T-cell (primary cell): ENCODE data around the gene JPH3. TPM values are rescaled to one million over a fixed set of nuclear protein-coding genes. Genes with fewer than 3 reads are reported as not detected.
A peak's percentile ranks its signal among the peaks of the same experiment; 100 is the strongest.

Source experiments
- ATAC-seq, 4 experiments: fragments of 200-7000 bp in 3 of 4; fragments of 150-1000 bp in 1 of 4; cut with Tn5 transposase; replicated peaks in 1 of 4; 1 replicate in 3 of 4; 2 replicates in 1 of 4; pipeline ENCODE4 v1.10.0; 2021; ENCODE audit warnings: moderate library complexity in 3 of 4, mild to moderate bottlenecking in 2 of 4, moderate number of reproducible peaks in 1 of 4
- CTCF ChIA-PET, 2 donors: fragments of 300-600 bp; sonication (Branson Sonifier 250); formaldehyde crosslinking; loops; one replicate each; lab custom pipeline; 2022; ENCODE audit warnings: antibody characterized with exemption in 2 of 2; lab: Charles Lee
- POLR2A ChIA-PET, 2 donors: fragments of 300-600 bp; sonication (Branson Sonifier 250); formaldehyde crosslinking; loops; one replicate each; lab custom pipeline; 2022; ENCODE audit warnings: antibody characterized with exemption in 2 of 2; lab: Charles Lee
- DNase-seq, 35 experiments: peaks; one replicate each; pipeline versions ENCODE4 v3.0.0 to v3.0.0-alpha.2; 2013 to 2023
- H3K27ac ChIP-seq: one replicate; pipeline ENCODE4 v1.5.1; 2013; ENCODE audit warnings: low read length
- H3K27me3 ChIP-seq, 2 experiments: replicated peaks in 1 of 2; 1 replicate in 1 of 2; 2 replicates in 1 of 2; pipeline versions ENCODE4 v1.6.1 to v1.7.0; 2013; ENCODE audit warnings: low read length in 1 of 2, mixed read lengths in 1 of 2; ENCODE audit not compliant: control insufficient read depth in 2 of 2, insufficient read depth in 2 of 2; ENCODE audit errors: extremely low read depth in 1 of 2
- H3K36me3 ChIP-seq, 2 donors: 1 replicate in 1 of 2; 2 replicates in 1 of 2; pipeline versions ENCODE4 v1.6.1 to v1.7.0; 2013; ENCODE audit warnings: low read length in 1 of 2; ENCODE audit not compliant: control insufficient read depth in 2 of 2, insufficient read depth in 1 of 2; ENCODE audit errors: extremely low read depth in 1 of 2
- H3K4me1 ChIP-seq, 2 experiments: 1 replicate in 1 of 2; 2 replicates in 1 of 2; pipeline versions ENCODE4 v1.6.1 to v1.7.0; 2013; ENCODE audit warnings: low read length in 2 of 2, mixed read lengths in 1 of 2; ENCODE audit not compliant: insufficient read depth in 2 of 2, control insufficient read depth in 1 of 2; ENCODE audit errors: extremely low read depth in 1 of 2
- H3K4me3 ChIP-seq, 2 donors: 1 replicate in 1 of 2; 2 replicates in 1 of 2; pipeline versions ENCODE4 v1.5.1 to v1.7.0; 2013; ENCODE audit warnings: mild to moderate bottlenecking in 2 of 2, low read length in 1 of 2, moderate library complexity in 1 of 2; ENCODE audit not compliant: control insufficient read depth in 1 of 2; ENCODE audit errors: extremely low read depth in 1 of 2
- H3K9me3 ChIP-seq: 2 replicates; pipeline ENCODE4 v1.7.0; 2013
- H3K27ac Mint-ChIP-seq, 2 donors: one replicate each; pipeline ENCODE4 v1.8.0; 2020 to 2021; ENCODE audit warnings: mild to moderate bottlenecking in 2 of 2, mixed read lengths in 2 of 2
- H3K27me3 Mint-ChIP-seq, 2 donors: one replicate each; pipeline ENCODE4 v1.8.0; 2021 to 2022; ENCODE audit warnings: mixed read lengths in 2 of 2
- H3K36me3 Mint-ChIP-seq: one replicate; pipeline ENCODE4 v1.8.0; 2021; ENCODE audit warnings: mixed read lengths
- H3K4me1 Mint-ChIP-seq, 3 donors: one replicate each; pipeline ENCODE4 v1.8.0; 2020 to 2022; ENCODE audit warnings: mixed read lengths in 3 of 3, mild to moderate bottlenecking in 1 of 3
- H3K4me3 Mint-ChIP-seq, 3 donors: one replicate each; pipeline ENCODE4 v1.8.0; 2020 to 2022; ENCODE audit warnings: mild to moderate bottlenecking in 3 of 3, mixed read lengths in 3 of 3, moderate library complexity in 3 of 3
- H3K9me3 Mint-ChIP-seq, 3 donors: one replicate each; pipeline ENCODE4 v1.8.0; 2020 to 2022; ENCODE audit warnings: mixed read lengths in 3 of 3
- WGBS: methylation state at CpG from one replicate; pipeline ENCODE4 v1.1.5; 2013; ENCODE audit warnings: missing lambda C conversion rate; ENCODE audit not compliant: insufficient coverage; 5-methylcytosine and 5-hydroxymethylcytosine counted together
- total RNA-seq, 35 experiments: library from RNA in 6 of 35; stranded (reverse) in 6 of 35; fragments of 120-200 nt in 1 of 35; gene quantifications; one replicate each; pipeline versions ENCODE4 v1.2.1 to v1.2.4 and lab custom pipeline; 2013 to 2026

Gene JPH3
- total RNA-seq, 5 donors from 2014 or later (not counting 1 experiment from before 2014, with no cell fraction given) = not detected

DNA sequence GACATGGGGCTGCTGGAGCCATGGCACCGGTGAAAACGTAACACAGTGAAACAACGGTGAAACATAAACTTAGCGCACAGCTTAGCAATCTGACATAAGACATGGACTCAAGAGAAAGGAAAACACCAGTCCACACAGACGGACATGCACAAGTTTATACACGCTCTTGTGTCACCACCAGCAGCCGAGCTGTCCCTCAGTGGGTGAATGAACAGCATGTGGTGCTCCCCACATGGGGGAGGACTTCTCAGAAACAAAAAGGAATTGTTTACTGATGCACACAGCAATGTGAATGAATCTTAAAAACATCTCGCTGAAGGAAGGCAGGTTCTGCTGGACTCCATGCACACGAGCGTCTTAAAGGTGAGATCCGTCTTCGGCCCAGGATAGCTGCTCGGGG is 129.3 kb downstream of the JPH3 start:
- H3K4me3 ChIP-seq = no peak overlapping the region
- 100% methylated on average over 7 of the region's 13 CpGs for WGBS
- Mint-ChIP-seq H3K4me3 (no peak overlapping the region), H3K27me3 (no peaks in the 10 kb centered on the region), H3K9me3 (no peaks in the 10 kb centered on the region), H3K4me1 (peaks cover 11 to 28% (median 17%) of the 10 kb centered on the region in 3 donors), H3K36me3 (peaks cover 35% of the 10 kb centered on the region), H3K27ac (no peak overlapping the region)
- no peak for ATAC-seq
- peaks cover 6 to 51% of the 10 kb centered on the region in 2 donors for H3K36me3 ChIP-seq
- no peak overlapping the region for H3K27ac ChIP-seq
- no peaks in the 10 kb centered on the region for H3K9me3 ChIP-seq
- no peak for DNase-seq
- H3K27me3 ChIP-seq = no peaks in the 10 kb centered on the region
- H3K4me1 ChIP-seq = peaks cover 3 to 12% of the 10 kb centered on the region in 2 experiments
- ChIA-PET CTCF (interaction anchor here in 1 of 2 donors (0.5 kb wide), 1 partner anchor 33 kb away, joined by 4 read pairs; no protein-coding TSS in a partner anchor), POLR2A (no interaction called here)

DNA sequence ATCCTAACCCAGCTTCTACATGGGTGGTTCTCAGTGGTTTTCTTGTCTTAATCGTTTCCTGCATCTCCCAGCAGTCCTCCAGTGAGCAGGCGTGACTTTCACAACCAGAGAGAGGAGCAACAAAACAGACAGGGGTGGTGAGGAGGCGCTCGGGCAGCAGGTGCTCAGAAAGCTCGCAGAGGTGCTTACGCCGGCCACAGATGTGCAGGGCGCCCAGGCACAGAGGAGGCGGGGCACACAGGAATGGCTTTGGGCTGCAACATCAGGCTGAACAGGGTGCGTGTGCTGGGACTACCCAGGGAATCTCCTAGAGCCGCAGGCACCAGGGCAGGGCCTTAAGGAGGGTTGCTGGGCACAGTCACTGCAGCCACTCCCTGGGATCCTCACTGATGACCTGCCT is 130.9 kb downstream of the JPH3 start:
- Mint-ChIP-seq H3K4me3 (no peak overlapping the region), H3K27me3 (no peaks in the 10 kb centered on the region), H3K9me3 (no peaks in the 10 kb centered on the region), H3K36me3 (peaks cover 25% of the 10 kb centered on the region), H3K27ac (peak overlapping the region; percentile 66 to 75), H3K4me1 (peaks cover 11 to 28% (median 17%) of the 10 kb centered on the region in 3 donors)
- ChIA-PET CTCF (interaction anchor here in 1 of 2 donors (0.6 kb wide), 1 partner anchor 47 kb away, joined by 3 read pairs; no protein-coding TSS in a partner anchor), POLR2A (no interaction called here)
- H3K27me3 ChIP-seq = no peaks in the 10 kb centered on the region
- DNase-seq (peak in 7 of 35 experiments; percentile 5 to 27 (median 13)), ATAC-seq (peak; percentile 57 to 74 (median 68))
- H3K9me3 ChIP-seq = no peaks in the 10 kb centered on the region
- H3K27ac ChIP-seq = no peak overlapping the region
- no peak overlapping the region for H3K4me3 ChIP-seq
- WGBS = 49% methylated on average over 10 of the region's 11 CpGs
- peaks cover 10 to 42% of the 10 kb centered on the region in 2 donors for H3K36me3 ChIP-seq
- peaks cover 3 to 12% of the 10 kb centered on the region in 2 experiments for H3K4me1 ChIP-seq

DNA sequence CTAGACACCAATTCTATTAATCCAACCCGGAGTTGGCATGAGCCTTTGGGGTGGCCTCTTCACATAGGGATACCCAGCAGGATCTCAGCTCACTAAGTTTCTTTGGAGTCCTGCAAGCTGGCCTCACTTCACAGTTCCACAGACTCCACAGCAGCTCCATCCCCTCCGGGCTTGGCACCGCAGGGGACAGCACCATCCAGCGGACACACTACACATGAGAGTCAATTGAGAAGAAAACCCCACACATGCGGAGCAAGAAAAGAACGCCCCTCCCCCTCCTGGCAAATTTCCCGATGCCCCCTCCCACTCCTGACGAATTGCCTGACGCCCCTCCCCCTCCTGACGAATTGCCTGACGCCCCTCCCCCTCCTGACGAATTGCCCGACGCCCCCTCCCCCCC is 132.3 kb downstream of the JPH3 start:
- 100% methylated on average over 1 of the region's 14 CpGs for WGBS
- POLR2A ChIA-PET = no interaction called here
- CTCF ChIA-PET = interaction anchor here in 1 of 2 donors (0.6 kb wide), 1 partner anchor 649 kb away, joined by 3 read pairs; no protein-coding TSS in a partner anchor
- no peak overlapping the region for H3K27ac ChIP-seq
- no peak overlapping the region for H3K4me3 Mint-ChIP-seq
- H3K27me3 Mint-ChIP-seq = no peaks in the 10 kb centered on the region
- H3K4me3 ChIP-seq = no peak overlapping the region
- peaks cover 20% of the 10 kb centered on the region for H3K36me3 Mint-ChIP-seq
- peak overlapping the region in 1 of 2 donors; percentile 73 for H3K27ac Mint-ChIP-seq
- peaks cover 3 to 12% of the 10 kb centered on the region in 2 experiments for H3K4me1 ChIP-seq
- ATAC-seq = no peak
- H3K36me3 ChIP-seq = peaks cover 4 to 32% of the 10 kb centered on the region in 2 donors
- H3K9me3 Mint-ChIP-seq = no peaks in the 10 kb centered on the region
- H3K4me1 Mint-ChIP-seq = peaks cover 11 to 28% (median 17%) of the 10 kb centered on the region in 3 donors
- no peaks in the 10 kb centered on the region for H3K27me3 ChIP-seq
- DNase-seq = no peak
- no peaks in the 10 kb centered on the region for H3K9me3 ChIP-seq

DNA sequence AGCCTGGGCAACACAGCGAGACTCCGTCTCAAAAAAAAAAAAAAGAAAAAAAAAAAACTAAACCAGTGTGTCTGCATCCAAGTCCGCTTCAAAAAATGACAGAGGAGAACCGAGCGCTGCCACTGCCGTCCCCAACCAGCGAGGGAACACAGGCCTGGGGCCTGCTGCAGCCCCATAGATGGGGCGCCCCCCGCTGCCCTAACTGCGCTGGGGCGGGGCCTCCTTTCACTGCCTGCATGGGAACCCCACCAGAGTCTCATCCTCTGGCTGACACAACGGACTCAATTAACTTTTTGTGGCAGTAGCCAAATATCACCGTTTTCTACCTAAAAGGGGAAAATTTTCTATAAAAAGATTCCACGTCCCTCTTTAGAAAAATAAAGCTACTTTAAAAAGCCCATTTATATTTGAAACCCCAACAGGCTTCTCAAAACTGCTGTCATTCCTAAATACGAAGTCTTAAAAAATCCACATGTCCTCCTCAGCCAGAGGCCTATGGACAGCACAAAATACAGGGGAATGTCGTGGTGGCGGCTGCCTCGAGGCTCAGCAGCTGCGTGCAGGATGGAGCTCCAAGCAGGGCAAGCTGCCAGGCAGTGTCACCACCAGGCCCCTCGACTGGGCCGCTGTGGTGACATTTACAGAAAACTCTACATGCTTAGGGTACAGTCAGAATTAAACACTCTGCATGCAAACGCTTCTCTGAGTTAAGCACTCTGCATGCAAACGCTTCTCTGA is 133.1 kb downstream of the JPH3 start:
- peaks cover 12 to 30% (median 17%) of the 10 kb centered on the region in 3 donors for H3K4me1 Mint-ChIP-seq
- H3K4me1 ChIP-seq = peaks cover 3 to 12% of the 10 kb centered on the region in 2 experiments
- no peaks in the 10 kb centered on the region for H3K27me3 ChIP-seq
- CTCF ChIA-PET = no interaction called here
- peaks cover 4 to 32% of the 10 kb centered on the region in 2 donors for H3K36me3 ChIP-seq
- WGBS = 92% methylated on average over 21 of the region's 23 CpGs
- POLR2A ChIA-PET = no interaction called here
- H3K36me3 Mint-ChIP-seq = peaks cover 20% of the 10 kb centered on the region
- no peak overlapping the region for H3K27ac Mint-ChIP-seq
- no peaks in the 10 kb centered on the region for H3K27me3 Mint-ChIP-seq
- H3K9me3 Mint-ChIP-seq = no peaks in the 10 kb centered on the region
- DNase-seq (no peak), ATAC-seq (no peak)
- no peaks in the 10 kb centered on the region for H3K9me3 ChIP-seq
- no peak overlapping the region for H3K4me3 ChIP-seq
- no peak overlapping the region for H3K27ac ChIP-seq
- H3K4me3 Mint-ChIP-seq = no peak overlapping the region

DNA sequence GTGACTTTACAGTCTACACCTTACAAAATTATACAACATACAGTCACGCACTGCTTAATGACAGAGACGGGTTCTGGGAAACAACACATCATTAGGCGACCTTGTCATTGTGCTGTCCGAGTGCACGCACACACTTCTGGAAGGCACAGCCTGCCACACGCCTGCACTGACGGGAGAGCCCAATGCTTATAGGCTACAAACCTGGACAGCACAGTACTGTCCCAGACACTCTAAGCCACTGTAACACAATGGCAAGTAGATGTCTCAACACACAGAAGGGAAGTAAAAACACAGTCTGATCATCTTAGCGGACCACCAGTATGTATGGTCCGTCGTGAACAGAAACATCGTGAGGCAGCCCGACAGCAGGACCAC is 133.7 kb downstream of the JPH3 start:
- no peak for DNase-seq
- Mint-ChIP-seq H3K4me3 (no peak overlapping the region), H3K4me1 (peaks cover 16 to 33% (median 19%) of the 10 kb centered on the region in 3 donors), H3K9me3 (no peaks in the 10 kb centered on the region), H3K27me3 (no peaks in the 10 kb centered on the region), H3K36me3 (peaks cover 21% of the 10 kb centered on the region), H3K27ac (no peak overlapping the region)
- no peaks in the 10 kb centered on the region for H3K27me3 ChIP-seq
- CTCF ChIA-PET = no interaction called here
- no peaks in the 10 kb centered on the region for H3K9me3 ChIP-seq
- no peak overlapping the region for H3K27ac ChIP-seq
- POLR2A ChIA-PET = no interaction called here
- no peak for ATAC-seq
- 90% methylated on average over 9 of the region's 12 CpGs for WGBS
- H3K4me1 ChIP-seq = peaks cover 3 to 12% of the 10 kb centered on the region in 2 experiments
- H3K4me3 ChIP-seq = no peak overlapping the region
- peaks cover 7 to 37% of the 10 kb centered on the region in 2 donors for H3K36me3 ChIP-seq

DNA sequence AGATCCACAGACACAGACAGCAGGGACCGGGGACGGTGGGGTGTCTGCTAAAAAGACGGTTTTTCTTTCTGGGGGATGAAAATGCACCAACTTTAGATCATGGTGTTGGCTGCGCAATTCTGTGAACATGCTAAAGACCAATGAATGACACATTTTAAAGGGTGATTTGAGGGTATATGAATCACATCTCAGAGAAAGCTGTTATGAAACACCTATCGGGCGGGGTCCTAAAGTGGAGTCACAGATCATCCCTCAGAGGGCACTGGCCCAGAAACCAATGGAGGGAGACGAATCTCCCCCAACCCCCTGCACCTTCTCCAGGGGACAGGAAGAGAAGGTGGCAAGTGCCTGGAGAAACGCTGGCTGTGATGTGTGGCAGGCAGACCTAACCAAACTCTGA is 137.5 kb downstream of the JPH3 start:
- Histone ChIP-seq H3K27me3 (no peaks in the 10 kb centered on the region), H3K4me1 (no peaks in the 10 kb centered on the region), H3K4me3 (no peak overlapping the region), H3K27ac (no peak overlapping the region), H3K9me3 (no peaks in the 10 kb centered on the region), H3K36me3 (peaks cover 26 to 50% of the 10 kb centered on the region in 2 donors)
- 100% methylated on average over 5 of the region's 8 CpGs for WGBS
- Mint-ChIP-seq H3K9me3 (no peaks in the 10 kb centered on the region), H3K36me3 (peaks cover 26% of the 10 kb centered on the region), H3K27ac (no peak overlapping the region), H3K4me1 (peaks cover 15 to 24% (median 20%) of the 10 kb centered on the region in 3 donors), H3K27me3 (no peaks in the 10 kb centered on the region), H3K4me3 (no peak overlapping the region)
- no peak for DNase-seq
- POLR2A ChIA-PET = no interaction called here
- ATAC-seq = no peak
- CTCF ChIA-PET = no interaction called here
